Mucosa of descending colon (tissue), 3 donors: ENCODE measurements around the gene MPV17. TPM values are rescaled to one million over a fixed set of nuclear protein-coding genes. Genes with fewer than 3 reads are reported as not detected.

Experiments
- ATAC-seq: fragments of 200-7000 bp; cut with Tn5 transposase; one replicate; pipeline ENCODE4 v1.9.1; 2020; ENCODE audit warnings: mild to moderate bottlenecking, moderate library complexity
- DNase-seq, 3 donors: peaks; one replicate each; pipeline ENCODE4 v3.0.0-alpha.2; 2020
- H3K36me3 ChIP-seq: fragments of 200-600 bp; one replicate; pipeline ENCODE4 v1.8.0; 2021; ENCODE audit warnings: low read depth, mild to moderate bottlenecking
- H3K4me1 ChIP-seq: fragments of 200-600 bp; one replicate; pipeline ENCODE4 v1.8.0; 2021; ENCODE audit warnings: low read depth, mild to moderate bottlenecking
- H3K4me3 ChIP-seq: fragments of 200-600 bp; one replicate; pipeline ENCODE4 v1.8.0; 2021; ENCODE audit warnings: mild to moderate bottlenecking
- H3K9me3 ChIP-seq: fragments of 200-600 bp; one replicate; pipeline ENCODE4 v1.8.0; 2021; ENCODE audit warnings: mild to moderate bottlenecking
- CTCF ChIP-seq: fragments of 200-600 bp; IDR thresholded peaks from one replicate; pipeline ENCODE4 v1.8.0; 2022; ENCODE audit warnings: antibody characterized with exemption, mild to moderate bottlenecking
- intact Hi-C, 2 donors: fragments of 100-400 bp; cut with DNase I in 1 of 2; cut with micrococcal nuclease in 1 of 2; formaldehyde crosslinking; loops; one replicate each; pipeline versions ENCODE4 v1.11.0 to v1.11.1; 2022; cut with DNase I, micrococcal nuclease
- total RNA-seq, 3 donors: library from RNA; stranded (reverse); fragmentation: NEBNext Ultra II Directional in 2 of 3; extraction: Animal tissue kit (Norgen Biotek cat#: 25700) in 2 of 3; gene quantifications; one replicate each; pipeline versions ENCODE4 v1.2.1 to v1.2.4, GENCODE V29; 2021 to 2023
- donor health status: DM: no; HTN: no; CAD: no; lungs with moderate emphysema.
- donor health status: DM: no; HTN: no; CAD: no.
- donor health status: DM: no; HTN: yes; CAD: no.

MPV17 gene
- total RNA-seq, 3 donors from 2014 or later = 39.5 to 49.0 (median 41.9) TPM

GRCh38 chr2:27363933-27364332 lies 41.0 kb upstream of the MPV17 start:
- peaks cover 10% of the 10 kb centered on the region for H3K36me3 ChIP-seq
- TF ChIP-seq CTCF = no peak

DNA sequence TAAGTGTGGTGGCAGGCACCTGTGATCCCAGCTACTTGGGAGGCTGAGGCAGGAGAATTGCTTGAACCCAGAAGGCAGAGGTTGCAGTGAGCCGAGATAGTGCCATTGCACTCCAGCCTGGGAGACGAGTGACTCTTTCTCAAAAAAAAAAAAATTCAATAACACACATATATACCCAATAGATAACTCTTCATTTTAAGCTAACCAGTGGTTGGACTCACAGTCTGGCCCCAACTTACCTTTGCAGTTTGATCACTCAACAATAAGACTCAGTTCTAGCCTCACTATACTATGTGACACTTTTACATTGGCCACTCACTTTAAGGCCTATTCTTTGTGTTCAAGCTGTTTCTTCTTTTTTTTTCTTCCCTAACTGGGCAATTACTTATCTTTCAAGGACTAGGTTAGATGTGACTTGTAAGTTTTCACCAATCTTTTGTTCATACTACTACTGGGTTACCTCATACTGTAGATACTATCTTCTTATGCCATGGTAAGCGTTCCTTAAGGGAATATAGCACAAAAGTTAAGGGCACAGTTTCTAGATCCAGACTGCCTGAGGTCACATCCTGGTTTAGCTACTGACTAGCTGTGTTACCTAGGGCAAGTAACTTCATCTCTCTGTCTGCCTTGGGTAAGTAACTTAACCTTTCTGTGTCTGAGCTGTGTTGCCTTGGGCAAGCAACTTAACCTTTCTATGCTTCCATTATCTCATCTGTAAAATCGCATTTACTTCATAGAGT lies 40.0 kb upstream of the MPV17 start:
- no peak for TF ChIP-seq CTCF
- intact Hi-C loops = no loop called here
- Histone ChIP-seq H3K36me3 (peaks cover 10% of the 10 kb centered on the region), H3K4me1 (peaks cover 6% of the 10 kb centered on the region), H3K4me3 (no peak overlapping the region), H3K9me3 (no peaks in the 10 kb centered on the region)
- DNase-seq (no peak), ATAC-seq (no peak)

More at GRCh38 chr2:27363933-27364332, 41.0 kb upstream of the MPV17 start:
- no peak for ATAC-seq
- no peak overlapping the region for H3K4me3 ChIP-seq
- DNase-seq = no peak
- no peaks in the 10 kb centered on the region for H3K9me3 ChIP-seq
- peaks cover 3% of the 10 kb centered on the region for H3K4me1 ChIP-seq
- intact Hi-C loops = no loop called here

- no peak for TF ChIP-seq CTCF
- peaks cover 41% of the 10 kb centered on the region for H3K4me1 ChIP-seq
- H3K9me3 ChIP-seq = no peaks in the 10 kb centered on the region
- ATAC-seq (peak; percentile 93), DNase-seq (peak; percentile 95 to 98 (median 96))
- peak within 1 kb of the TSS; percentile 49 for H3K4me3 ChIP-seq
- no peaks in the 10 kb centered on the region for H3K36me3 ChIP-seq
- intact Hi-C loops = no loop called here
Observed at GRCh38 chr2:27356382-27357181, 33.7 kb upstream of the MPV17 start, which contains the start of gene GTF3C2. TSS of gene GTF3C2 (minus strand) at chr2:27356764. CDS start at chr2:27343554, 13,210 bp downstream.

GRCh38 chr2:27356056-27356381 lies 33.1 kb upstream of the MPV17 start:
- peak overlapping the region; percentile 49 for H3K4me3 ChIP-seq
- DNase-seq (peak; percentile 74 to 83 (median 77)), ATAC-seq (peak; percentile 61)
- TF ChIP-seq CTCF = no peak
- intact Hi-C loops = no loop called here
- peaks cover 41% of the 10 kb centered on the region for H3K4me1 ChIP-seq
- no peaks in the 10 kb centered on the region for H3K36me3 ChIP-seq
- H3K9me3 ChIP-seq = no peaks in the 10 kb centered on the region

GRCh38 chr2:27354597-27354927 lies 31.7 kb upstream of the MPV17 start:
- no peak for DNase-seq
- intact Hi-C loops = no loop called here

More at GRCh38 chr2:27354597-27354927, 31.7 kb upstream of the MPV17 start:
- H3K4me1 ChIP-seq = peaks cover 41% of the 10 kb centered on the region
- TF ChIP-seq CTCF = no peak
- no peaks in the 10 kb centered on the region for H3K9me3 ChIP-seq
- no peak for ATAC-seq
- H3K4me3 ChIP-seq = no peak overlapping the region
- no peaks in the 10 kb centered on the region for H3K36me3 ChIP-seq
